Measurements from ENCODE around the gene ARL5A. TPM values are rescaled to one million over a fixed set of nuclear protein-coding genes. Genes with fewer than 3 reads are reported as not detected.
"Not testable (repeated sequence)": the region's sequence is repeated elsewhere in the genome, so short reads cannot be mapped to it uniquely, and the experiment has no call there.

ARL5A gene
- total and polyA plus RNA-seq, 5 experiments from 2014 or later: 40.0 to 64.0 (median 43.2) TPM

GRCh38 chr2:151805961-151806360 is 22.3 kb downstream of the ARL5A start:
- no peak for ATAC-seq
- POLR2A ChIA-PET: no interaction called here
- Mint-ChIP-seq H3K4me3 (no peak overlapping the region), H3K27me3 (no peaks in the 10 kb centered on the region), H3K9me3 (no peaks in the 10 kb centered on the region), H3K4me1 (peaks cover 0 to 9% (median 3%) of the 10 kb centered on the region in 4 donors), H3K36me3 (peaks cover 8 to 38% (median 14%) of the 10 kb centered on the region in 3 donors), H3K27ac (no peak overlapping the region)
- DNase-seq: no peak

- peaks cover 1 to 38% (median 12%) of the 10 kb centered on the region in 3 donors for H3K36me3 Mint-ChIP-seq
- H3K27me3 Mint-ChIP-seq: no peaks in the 10 kb centered on the region
- DNase-seq (no peak), ATAC-seq (no peak)
- H3K4me1 Mint-ChIP-seq: peaks cover 0 to 9% (median 2%) of the 10 kb centered on the region in 4 donors
- no peak overlapping the region for H3K27ac Mint-ChIP-seq
- POLR2A ChIA-PET: no interaction called here
- H3K4me3 Mint-ChIP-seq: no peak overlapping the region
- no peaks in the 10 kb centered on the region for H3K9me3 Mint-ChIP-seq
Observed at GRCh38 chr2:151805343-151805742, 22.9 kb downstream of the ARL5A start.

GRCh38 chr2:151803811-151804210 is 24.4 kb downstream of the ARL5A start:
- no peaks in the 10 kb centered on the region for H3K27me3 Mint-ChIP-seq
- no peak overlapping the region for H3K27ac Mint-ChIP-seq
- DNase-seq (no peak), ATAC-seq (no peak)
- no peak overlapping the region for H3K4me3 Mint-ChIP-seq
- H3K9me3 Mint-ChIP-seq: no peaks in the 10 kb centered on the region
- peaks cover 0 to 43% (median 17%) of the 10 kb centered on the region in 3 donors for H3K36me3 Mint-ChIP-seq
- peaks cover 0 to 7% (median 2%) of the 10 kb centered on the region in 4 donors for H3K4me1 Mint-ChIP-seq
- POLR2A ChIA-PET: no interaction called here

GRCh38 chr2:151802315-151802714 is 25.9 kb downstream of the ARL5A start:
- peaks cover 0 to 49% (median 17%) of the 10 kb centered on the region in 3 donors for H3K36me3 Mint-ChIP-seq
- H3K4me1 Mint-ChIP-seq: peaks cover 0 to 2% (median 0%) of the 10 kb centered on the region in 4 donors
- H3K27me3 Mint-ChIP-seq: no peaks in the 10 kb centered on the region
- POLR2A ChIA-PET: no interaction called here
- DNase-seq: no peak
- ATAC-seq: no peak
- no peak overlapping the region for H3K27ac Mint-ChIP-seq
- H3K9me3 Mint-ChIP-seq: no peaks in the 10 kb centered on the region
- no peak overlapping the region for H3K4me3 Mint-ChIP-seq

GRCh38 chr2:151799886-151800292 is 28.3 kb downstream of the ARL5A start:
- peaks cover 0 to 66% (median 18%) of the 10 kb centered on the region in 3 donors for H3K36me3 Mint-ChIP-seq

GRCh38 chr2:151796774-151797173 is 31.4 kb downstream of the ARL5A start:
- H3K4me3 Mint-ChIP-seq: no peak overlapping the region
- POLR2A ChIA-PET: no interaction called here
- H3K4me1 Mint-ChIP-seq: peaks cover 0 to 2% (median 0%) of the 10 kb centered on the region in 4 donors
- H3K27me3 Mint-ChIP-seq: no peaks in the 10 kb centered on the region
- H3K9me3 Mint-ChIP-seq: peaks cover 0 to 3% (median 0%) of the 10 kb centered on the region in 9 donors
- peaks cover 0 to 46% (median 17%) of the 10 kb centered on the region in 3 donors for H3K36me3 Mint-ChIP-seq
- ATAC-seq (no peak), DNase-seq (no peak)
- peak overlapping the region in 2 of 10 donors; percentile 16 to 43 for H3K27ac Mint-ChIP-seq

More at GRCh38 chr2:151799886-151800292, 28.3 kb downstream of the ARL5A start:
- H3K27ac Mint-ChIP-seq: peak overlapping the region in 1 of 10 donors; percentile 19
- no peaks in the 10 kb centered on the region for H3K9me3 Mint-ChIP-seq
- no peak for ATAC-seq
- no peak overlapping the region for H3K4me3 Mint-ChIP-seq
- H3K4me1 Mint-ChIP-seq: peaks cover 0 to 2% (median 0%) of the 10 kb centered on the region in 4 donors
- no peaks in the 10 kb centered on the region for H3K27me3 Mint-ChIP-seq
- POLR2A ChIA-PET: no interaction called here
- DNase-seq: no peak

- POLR2A ChIA-PET: no interaction called here
- peaks cover 0 to 44% (median 19%) of the 10 kb centered on the region in 3 donors for H3K36me3 Mint-ChIP-seq
- ATAC-seq (no peak), DNase-seq (no peak)
- H3K27me3 Mint-ChIP-seq: no peaks in the 10 kb centered on the region
- H3K27ac Mint-ChIP-seq: peak overlapping the region in 1 of 10 donors; percentile 52
- H3K4me1 Mint-ChIP-seq: no peaks in the 10 kb centered on the region
- H3K4me3 Mint-ChIP-seq: no peak overlapping the region
- H3K9me3 Mint-ChIP-seq: peaks cover 0 to 4% (median 0%) of the 10 kb centered on the region in 9 donors
Observed at GRCh38 chr2:151795646-151796240, 32.5 kb downstream of the ARL5A start.

GRCh38 chr2:151794422-151794821 is 33.8 kb downstream of the ARL5A start:
- H3K9me3 Mint-ChIP-seq, POLR2A ChIA-PET, H3K27me3 Mint-ChIP-seq, H3K27ac Mint-ChIP-seq, DNase-seq, ATAC-seq, H3K4me1 Mint-ChIP-seq, H3K4me3 Mint-ChIP-seq: not testable (repeated sequence)
- peaks cover 3 to 38% (median 19%) of the 10 kb centered on the region in 3 donors for H3K36me3 Mint-ChIP-seq

- no peak overlapping the region for H3K27ac Mint-ChIP-seq
- peaks cover 0 to under 1% (median 0%) of the 10 kb centered on the region in 4 donors for H3K4me1 Mint-ChIP-seq
- no peak for ATAC-seq
- H3K4me3 Mint-ChIP-seq: no peak overlapping the region
- no peaks in the 10 kb centered on the region for H3K27me3 Mint-ChIP-seq
- H3K36me3 Mint-ChIP-seq: peaks cover 4 to 32% (median 17%) of the 10 kb centered on the region in 3 donors
- no peak for DNase-seq
- POLR2A ChIA-PET: no interaction called here
- H3K9me3 Mint-ChIP-seq: peaks cover 0 to 4% (median 0%) of the 10 kb centered on the region in 9 donors
Observed at GRCh38 chr2:151793123-151793522, 35.1 kb downstream of the ARL5A start.

- peaks cover 4 to 33% (median 17%) of the 10 kb centered on the region in 3 donors for H3K36me3 Mint-ChIP-seq
- H3K27ac Mint-ChIP-seq: peak overlapping the region in 1 of 10 donors; percentile 58
- peaks cover 0 to 3% (median 0%) of the 10 kb centered on the region in 4 donors for H3K4me1 Mint-ChIP-seq
- ATAC-seq: no peak
- POLR2A ChIA-PET: no interaction called here
- H3K4me3 Mint-ChIP-seq: no peak overlapping the region
- peaks cover 0 to 4% (median 0%) of the 10 kb centered on the region in 9 donors for H3K9me3 Mint-ChIP-seq
- no peak for DNase-seq
- no peaks in the 10 kb centered on the region for H3K27me3 Mint-ChIP-seq
Observed at GRCh38 chr2:151792589-151792988, 35.6 kb downstream of the ARL5A start.

- Mint-ChIP-seq H3K27ac (no peak overlapping the region), H3K4me1 (peaks cover 0 to 3% (median 0%) of the 10 kb centered on the region in 4 donors), H3K27me3 (no peaks in the 10 kb centered on the region)
Observed at GRCh38 chr2:151791545-151791944, 36.7 kb downstream of the ARL5A start.

GRCh38 chr2:151790689-151791088 is 37.5 kb downstream of the ARL5A start:
- ATAC-seq (no peak), DNase-seq (no peak)
- H3K9me3 Mint-ChIP-seq: peaks cover 0 to 4% (median 0%) of the 10 kb centered on the region in 9 donors
- POLR2A ChIA-PET: no interaction called here
- peaks cover 4 to 24% (median 15%) of the 10 kb centered on the region in 3 donors for H3K36me3 Mint-ChIP-seq
- no peaks in the 10 kb centered on the region for H3K27me3 Mint-ChIP-seq
- H3K27ac Mint-ChIP-seq: peak overlapping the region in 2 of 10 donors; percentile 19 to 51
- H3K4me1 Mint-ChIP-seq: peaks cover 0 to 3% (median 0%) of the 10 kb centered on the region in 4 donors
- H3K4me3 Mint-ChIP-seq: no peak overlapping the region

More at GRCh38 chr2:151791545-151791944, 36.7 kb downstream of the ARL5A start:
- DNase-seq (no peak), ATAC-seq (no peak)
- Mint-ChIP-seq H3K36me3 (peaks cover 4 to 27% (median 15%) of the 10 kb centered on the region in 3 donors), H3K4me3 (no peak overlapping the region), H3K9me3 (peaks cover 0 to 4% (median 0%) of the 10 kb centered on the region in 9 donors)
- POLR2A ChIA-PET: no interaction called here

GRCh38 chr2:151789055-151789834 is 39.0 kb downstream of the ARL5A start:
- POLR2A ChIA-PET: no interaction called here
- H3K9me3 Mint-ChIP-seq: peaks cover 0 to 4% (median 0%) of the 10 kb centered on the region in 9 donors
- no peak overlapping the region for H3K4me3 Mint-ChIP-seq

More at GRCh38 chr2:151789055-151789834, 39.0 kb downstream of the ARL5A start:
- Mint-ChIP-seq H3K36me3 (peaks cover 15 to 32% (median 21%) of the 10 kb centered on the region in 3 donors), H3K27ac (peak overlapping the region in 1 of 10 donors; percentile 2), H3K27me3 (no peaks in the 10 kb centered on the region), H3K4me1 (peaks cover 0 to 3% (median 0%) of the 10 kb centered on the region in 4 donors)
- ATAC-seq: no peak
- no peak for DNase-seq

Data from naive thymus-derived CD8-positive, alpha-beta T cell (primary cell).